ENCODE measurements around the gene SPOP.
"Not testable (repeated sequence)": the region's sequence is repeated elsewhere in the genome, so short reads cannot be mapped to it uniquely, and the experiment has no call there.

SPOP gene

DNA sequence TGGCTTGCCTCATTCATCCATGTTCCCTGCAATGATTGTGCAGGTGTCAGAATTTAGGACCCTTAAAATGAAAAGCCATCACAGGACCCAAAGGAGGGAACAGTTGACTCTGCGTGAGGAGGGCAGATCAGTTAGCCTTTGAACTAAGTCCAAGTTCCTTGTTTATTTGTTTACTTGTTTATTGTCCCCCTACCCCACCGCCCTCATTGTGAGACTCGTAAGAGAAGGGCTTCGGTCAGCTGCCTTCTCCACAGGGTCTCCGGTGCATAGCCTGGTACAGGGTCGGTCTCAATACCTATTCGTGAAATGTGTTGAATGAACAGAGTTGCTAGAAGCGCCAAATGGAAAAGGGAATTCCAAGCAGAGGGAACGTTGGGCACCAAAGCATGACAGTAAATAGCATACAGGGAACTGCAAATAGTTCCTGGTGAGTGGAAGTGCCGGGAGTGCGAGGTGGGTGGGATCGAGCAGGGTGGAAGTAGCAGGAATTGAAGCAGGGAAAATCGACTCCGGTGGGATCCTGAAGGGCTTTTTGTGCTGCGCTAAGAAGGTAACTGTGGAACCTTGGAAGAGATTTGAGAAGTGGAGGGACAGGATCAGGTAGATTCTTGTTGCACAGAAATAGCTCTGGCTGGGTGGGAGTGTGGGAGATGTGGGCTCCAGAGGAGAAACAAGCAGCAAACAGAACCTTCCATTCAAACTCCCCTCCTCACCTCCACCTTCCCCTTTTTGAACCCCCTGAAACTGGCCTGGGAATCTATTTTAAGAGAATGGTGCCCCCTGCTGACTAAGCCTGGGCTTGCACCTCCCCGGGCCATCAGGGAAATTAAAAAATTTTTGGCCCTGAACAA, 17.2 kb upstream of the SPOP start:
- peak; percentile 14 for DNase-seq

DNA sequence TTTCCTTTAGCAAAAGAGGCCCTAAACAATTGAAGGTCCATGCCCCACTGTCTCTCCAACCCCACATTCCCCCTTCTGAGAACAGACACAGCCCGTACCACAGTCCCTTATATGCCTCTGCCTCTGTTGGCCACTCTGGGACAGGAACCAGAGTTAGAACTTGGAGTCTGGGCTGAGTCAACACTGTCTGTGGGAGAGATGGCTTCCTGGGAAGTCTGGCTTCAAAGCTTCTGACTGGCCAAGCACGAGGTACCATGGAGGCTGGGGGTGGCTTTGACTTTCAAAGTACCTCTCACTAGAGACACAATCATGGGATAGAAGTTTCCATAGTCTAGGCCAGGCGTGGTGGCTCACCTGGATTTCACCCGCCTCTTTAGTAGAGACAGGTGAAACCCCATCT, 14.9 kb upstream of the SPOP start:
- no peak for DNase-seq

DNA sequence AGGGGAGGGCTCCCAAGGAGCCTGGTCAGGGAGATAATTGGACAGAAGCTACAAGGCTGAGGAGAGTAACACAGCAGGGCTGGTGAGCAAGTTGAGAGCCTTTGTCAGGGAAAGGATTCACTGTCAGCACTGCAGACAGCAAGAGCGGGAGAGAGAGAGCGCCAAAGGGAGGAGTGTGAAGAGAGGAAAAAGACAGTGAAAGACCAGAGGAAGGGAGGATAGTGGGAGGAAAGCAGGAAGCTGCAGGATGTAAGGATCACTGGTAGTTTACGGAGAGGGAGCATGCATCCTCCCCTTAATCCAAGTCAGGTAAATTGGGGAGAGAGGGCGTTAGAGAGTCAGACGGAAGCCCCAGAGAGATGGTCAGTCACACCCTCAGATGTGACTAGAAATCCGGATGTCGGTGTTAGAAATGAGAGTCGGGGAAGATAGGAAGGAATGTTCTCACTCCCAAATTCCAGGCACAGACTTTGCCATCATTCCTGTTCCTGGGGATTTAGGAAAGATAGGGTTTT, 13.8 kb upstream of the SPOP start:
- peak; percentile 4 for DNase-seq

DNA sequence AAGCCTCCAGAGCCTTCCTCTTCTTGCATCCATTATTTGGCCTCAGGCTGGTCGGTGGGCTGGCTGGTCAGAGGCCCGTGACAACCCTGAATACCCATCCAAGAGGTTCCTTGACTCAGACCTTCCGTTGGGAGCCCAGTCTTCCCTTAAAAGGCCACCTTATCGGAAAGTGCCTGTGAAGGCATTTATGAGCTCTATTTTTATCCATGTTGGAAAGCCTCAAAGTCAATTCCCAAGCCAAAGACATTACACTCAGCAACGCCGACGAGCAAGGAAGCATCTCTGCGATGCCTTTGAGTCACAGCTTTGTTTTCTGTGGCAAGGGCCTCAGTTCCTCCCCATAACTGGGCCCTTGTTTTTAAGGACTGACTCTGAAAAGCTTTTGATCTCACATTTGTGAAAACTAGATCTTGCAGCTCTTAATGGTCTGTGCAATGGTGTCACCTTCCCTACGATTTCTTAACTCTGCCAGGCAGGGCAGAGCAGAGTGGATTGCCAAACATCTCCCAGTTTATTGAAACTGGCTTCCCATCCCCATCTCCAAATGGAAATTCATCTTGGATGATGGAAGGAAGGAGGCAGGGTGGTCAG, 13.3 kb upstream of the SPOP start:
- peak; percentile 50 for DNase-seq

DNA sequence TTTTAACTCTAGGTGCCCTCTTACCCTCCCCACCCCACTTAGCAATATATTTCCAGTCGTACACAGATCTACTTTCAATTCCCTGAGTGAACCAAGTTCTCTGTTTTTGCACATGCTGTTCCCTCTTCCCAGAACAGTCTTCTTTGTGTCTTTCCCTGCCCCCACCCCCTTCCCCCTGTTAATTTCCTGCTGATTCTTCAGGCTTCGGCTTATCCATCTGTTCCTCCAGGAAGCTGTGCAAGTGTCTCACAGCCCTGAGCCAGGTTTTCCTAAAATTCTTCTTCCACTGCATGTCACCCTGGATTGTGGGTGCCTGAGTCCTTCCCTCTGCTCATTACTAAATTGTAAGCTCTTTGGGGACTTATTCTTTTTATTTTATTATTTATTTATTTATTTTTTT, 12.4 kb upstream of the SPOP start:
- no peak for DNase-seq

DNA sequence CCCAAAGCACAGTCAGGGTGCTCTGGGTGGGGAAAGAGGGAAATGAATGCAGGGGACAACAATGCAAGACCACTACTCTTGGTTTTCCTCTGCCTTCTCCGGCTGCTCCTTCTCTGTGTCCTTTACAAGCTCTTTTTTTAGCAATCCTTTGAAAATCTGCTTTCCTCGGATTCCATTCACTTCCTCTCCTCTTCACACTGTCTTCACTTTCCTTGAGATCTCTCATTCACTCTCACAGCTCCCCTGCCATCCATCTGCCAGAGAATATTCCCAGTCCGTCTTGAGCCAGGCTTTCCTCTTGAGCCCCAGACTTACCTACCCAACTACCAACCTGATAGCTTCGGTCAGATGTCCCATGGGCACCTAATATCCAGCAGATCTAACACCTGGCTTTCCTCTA, 11.0 kb upstream of the SPOP start:
- no peak for DNase-seq

DNA sequence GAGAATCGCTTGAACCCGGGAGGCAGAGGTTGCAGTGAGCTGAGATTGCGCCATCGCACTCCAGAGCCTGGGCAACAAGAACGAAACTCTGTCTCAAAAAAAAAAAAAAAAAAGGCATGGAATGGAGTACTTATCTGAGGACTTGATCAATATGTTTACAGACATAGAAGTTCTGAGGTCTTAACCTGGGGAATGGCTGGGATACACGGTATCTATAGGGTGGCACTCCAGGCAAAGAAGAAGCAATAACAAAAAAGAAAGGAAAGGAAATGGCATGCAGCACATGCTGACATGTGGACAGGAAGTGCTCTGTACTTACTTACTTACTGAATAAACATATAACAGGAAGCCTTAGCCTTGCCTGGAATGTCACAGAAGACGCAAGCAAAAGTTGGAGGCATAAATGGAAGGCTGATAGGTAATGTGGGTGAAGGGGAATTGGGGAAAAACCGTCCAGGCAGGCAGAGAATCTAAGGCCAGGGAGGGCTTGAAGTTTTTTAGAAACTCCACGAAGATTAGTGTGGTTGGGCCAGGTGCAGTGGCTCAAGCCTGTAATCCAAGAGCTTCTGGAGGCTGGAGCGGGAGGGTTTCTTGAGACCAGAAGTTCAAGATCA, 10.1 kb upstream of the SPOP start:
- peak; percentile 48 for DNase-seq

DNA sequence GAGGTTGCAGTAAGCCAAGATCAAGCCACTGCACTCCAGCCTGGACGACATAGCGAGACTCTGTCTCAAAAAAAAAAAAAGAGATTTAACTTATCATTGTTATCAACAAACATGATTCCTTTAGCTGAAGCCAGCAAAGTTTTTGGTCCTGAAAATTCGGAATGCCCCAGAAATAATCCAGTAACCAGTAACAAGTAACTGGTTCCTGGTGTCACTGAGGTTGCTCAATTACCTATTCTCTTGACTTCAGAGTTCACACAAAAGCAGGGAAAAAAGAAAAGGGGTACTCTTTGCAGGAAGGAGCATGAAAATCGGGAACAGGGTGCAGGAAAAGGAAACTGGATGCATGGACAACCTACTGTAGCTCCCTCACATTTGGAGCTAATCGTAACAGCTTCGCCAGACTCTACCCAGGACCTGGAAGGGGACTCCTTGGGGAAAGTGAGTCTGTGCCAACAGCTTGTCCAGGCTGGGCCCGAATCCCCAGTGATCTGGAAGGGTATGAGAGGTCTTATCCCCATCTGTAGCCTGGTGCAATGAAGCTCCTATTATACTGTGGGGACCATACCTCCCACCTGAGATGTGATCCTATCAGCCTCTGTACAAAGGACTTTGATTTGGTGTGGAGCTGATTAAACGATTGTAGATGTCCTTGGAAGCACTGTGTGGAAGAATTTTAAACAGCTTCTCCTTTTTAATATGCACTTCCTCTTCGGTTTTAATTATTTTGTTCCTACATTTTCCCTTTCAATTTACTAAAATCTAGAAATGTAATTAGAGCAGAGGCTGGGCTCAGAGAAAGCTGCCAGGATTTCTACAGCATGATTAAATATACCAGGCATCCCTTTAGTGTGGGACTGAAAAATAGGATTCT, 3.4 kb upstream of the SPOP start:
- DNase-seq = no peak

DNA sequence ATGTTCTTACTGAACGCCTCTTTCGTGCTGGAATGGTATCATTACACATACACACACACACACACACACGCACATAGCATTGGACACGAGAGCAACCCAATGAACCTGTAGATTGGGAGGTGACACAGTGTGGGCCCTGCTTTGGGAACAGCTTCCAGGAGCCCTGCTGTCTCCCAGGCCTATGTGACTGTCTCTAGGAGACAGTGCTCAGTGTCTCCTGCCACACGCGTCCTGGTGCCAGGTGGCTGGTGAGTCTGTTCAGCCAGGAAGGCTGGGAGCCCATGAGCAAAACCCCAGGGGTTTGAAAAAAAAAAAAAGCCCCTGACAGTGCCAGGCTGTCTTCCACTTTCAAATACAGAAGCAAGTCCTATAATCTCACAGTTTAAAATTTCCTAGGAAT, 2.4 kb upstream of the SPOP start:
- DNase-seq = no peak

DNA sequence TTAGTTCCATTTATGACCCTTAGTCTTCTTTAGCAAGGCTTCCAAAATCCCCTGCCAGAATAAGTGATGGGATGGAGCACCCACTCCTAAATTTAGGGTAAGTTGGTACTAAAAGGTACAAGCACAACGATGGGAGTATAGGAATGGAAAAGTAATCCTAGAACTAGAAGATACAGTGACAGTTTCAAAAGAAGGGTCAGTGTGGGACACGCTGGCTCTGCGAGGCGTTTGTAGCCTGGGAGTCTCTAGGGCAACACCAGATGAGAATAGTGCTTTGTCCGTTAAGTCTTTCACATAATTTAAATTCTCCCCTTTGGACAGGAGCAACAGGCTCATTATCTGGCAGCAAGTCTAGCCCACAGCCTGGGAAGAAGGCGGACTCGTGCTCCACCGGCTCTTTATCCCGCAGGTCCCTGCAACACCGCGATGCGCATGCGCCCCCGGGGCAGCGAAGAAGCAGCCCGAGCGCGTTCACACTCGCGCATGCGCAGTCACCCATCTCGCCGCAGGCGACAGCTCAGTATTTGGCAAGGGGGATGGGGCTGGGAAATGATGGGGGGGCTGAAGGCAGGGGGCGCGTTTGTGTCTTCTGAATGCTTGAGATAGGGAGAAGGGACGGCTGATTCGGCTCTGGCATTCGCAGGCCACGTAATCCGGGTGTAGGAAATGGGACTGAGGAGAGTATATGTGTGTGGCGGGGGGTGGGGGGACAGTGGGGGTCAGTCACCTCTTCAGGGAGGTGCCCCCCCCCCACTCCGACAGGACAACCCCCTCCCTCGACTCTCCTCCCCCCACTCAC, 564 bp downstream of the SPOP start:
- peak; percentile 92 for DNase-seq

DNA sequence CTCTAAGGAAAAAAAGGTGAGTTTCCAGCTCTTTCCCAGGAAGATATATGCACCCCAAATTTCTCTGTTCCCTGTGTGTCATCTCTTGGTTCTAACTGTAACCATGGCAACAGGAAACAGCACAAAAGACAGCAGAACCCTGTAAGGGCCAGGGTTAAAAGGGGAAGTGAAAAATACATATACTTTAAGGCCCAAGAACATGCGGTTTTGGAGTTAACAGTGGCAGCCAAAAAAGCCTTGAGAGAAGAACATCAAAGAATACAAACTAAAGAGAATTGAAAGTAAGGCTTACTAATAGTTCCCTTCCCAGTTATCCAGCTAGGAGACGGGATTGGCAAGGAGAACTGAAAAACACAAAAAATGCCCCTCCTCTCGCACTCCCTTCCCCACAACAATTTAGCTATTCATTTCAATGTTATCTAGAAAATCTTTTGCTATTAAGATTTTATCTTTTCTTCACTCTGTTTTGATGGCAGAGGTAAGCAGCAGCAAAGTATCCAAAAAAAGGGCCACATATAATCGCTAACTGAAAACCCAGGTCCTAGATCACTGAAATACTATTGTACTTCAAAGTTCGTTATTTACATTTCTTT, 1.5 kb downstream of the SPOP start:
- peak; percentile 28 for DNase-seq

DNA sequence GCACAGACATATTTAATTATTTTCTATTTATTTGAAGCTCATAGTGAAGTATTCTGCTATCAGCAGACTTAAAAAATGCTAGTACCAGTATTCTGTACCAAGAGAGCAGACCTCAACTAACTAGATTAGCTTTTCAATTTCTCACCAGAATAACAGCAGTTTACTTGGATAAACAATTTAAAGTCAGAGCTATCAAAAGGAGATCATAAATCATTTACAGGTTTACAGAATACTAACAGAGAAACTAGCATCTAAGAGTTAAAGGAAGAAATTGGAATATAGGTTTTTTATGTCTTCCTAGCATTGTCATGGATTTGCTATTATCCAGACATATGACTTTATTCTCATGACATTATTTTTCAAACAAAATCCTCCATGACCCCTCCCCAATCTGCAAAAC, 3.4 kb downstream of the SPOP start:
- DNase-seq = no peak

DNA sequence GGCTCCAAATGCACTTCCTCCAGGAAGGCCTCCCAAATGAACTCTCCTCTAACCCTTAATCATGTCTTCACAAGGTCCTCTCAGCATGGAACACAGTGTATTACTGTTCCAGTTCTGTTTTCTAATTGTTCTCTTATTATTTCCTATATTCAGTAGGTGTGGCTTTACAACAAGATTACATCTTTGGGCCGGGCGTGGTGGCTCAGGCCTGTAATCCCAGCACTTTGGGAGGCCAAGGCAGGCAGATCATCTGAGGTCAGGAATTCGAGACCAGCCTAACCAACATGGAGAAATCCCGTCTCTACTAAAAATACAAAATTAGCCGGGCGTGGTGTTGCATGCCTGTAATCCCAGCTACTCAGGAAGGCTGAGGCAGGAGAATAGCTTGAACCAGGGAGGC, 4.2 kb downstream of the SPOP start:
- DNase-seq = not testable (repeated sequence)

DNA sequence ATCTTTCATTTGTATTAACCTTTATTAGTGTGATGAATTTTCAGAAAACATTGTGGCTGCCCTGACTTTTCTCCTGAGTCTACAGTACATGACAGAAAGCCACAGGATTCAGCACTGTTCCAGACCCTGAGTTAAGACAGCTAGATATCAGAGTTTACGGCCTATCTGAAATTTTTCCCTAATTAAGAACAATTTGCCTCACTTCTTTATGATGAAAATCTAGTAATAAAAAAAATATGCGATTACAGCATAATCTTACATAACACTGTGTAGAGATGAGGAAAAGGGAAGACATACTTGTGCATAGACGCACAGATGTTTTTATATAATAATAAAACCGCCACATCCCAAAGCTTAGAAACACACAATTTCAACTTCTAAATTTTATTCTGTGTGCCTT, 7.3 kb downstream of the SPOP start:
- DNase-seq = no peak

DNA sequence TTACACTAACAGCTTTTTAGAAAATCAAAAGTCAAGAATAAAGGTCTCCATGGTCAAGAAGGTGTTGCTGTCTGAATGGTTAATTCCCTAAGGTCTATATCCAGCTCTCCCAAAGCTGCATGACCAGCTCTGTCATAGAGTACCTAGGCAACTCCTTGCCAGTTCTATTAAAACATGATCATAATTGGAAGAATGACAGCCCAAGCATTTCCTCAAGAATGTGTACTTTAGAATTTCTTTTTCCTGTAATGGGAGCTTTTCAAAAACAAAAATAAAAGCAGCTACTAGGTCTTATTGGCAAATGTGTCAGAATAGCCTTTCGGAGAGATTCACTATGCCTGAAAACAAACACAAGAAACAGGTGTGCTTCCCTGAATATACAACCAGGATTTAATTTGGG, 7.9 kb downstream of the SPOP start:
- no peak for DNase-seq

DNA sequence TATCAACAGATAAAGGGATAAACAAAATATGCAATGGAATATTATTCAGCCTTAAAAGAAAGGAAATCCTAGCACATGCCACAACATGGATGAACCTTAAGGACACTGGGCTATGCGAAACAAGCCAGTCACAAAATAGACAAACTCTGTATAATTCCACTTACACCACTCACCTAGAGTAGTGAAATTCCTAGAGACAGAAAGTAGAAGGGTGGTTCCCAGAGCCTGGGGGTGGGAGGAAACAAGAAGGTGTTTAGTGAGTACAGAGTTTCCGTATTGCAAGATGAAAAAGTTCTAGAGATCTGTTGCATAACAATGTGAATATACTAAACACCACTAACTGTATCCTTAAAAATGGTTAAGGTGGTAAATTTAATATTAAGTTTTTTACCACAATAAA, 10.0 kb downstream of the SPOP start:
- DNase-seq = no peak

DNA sequence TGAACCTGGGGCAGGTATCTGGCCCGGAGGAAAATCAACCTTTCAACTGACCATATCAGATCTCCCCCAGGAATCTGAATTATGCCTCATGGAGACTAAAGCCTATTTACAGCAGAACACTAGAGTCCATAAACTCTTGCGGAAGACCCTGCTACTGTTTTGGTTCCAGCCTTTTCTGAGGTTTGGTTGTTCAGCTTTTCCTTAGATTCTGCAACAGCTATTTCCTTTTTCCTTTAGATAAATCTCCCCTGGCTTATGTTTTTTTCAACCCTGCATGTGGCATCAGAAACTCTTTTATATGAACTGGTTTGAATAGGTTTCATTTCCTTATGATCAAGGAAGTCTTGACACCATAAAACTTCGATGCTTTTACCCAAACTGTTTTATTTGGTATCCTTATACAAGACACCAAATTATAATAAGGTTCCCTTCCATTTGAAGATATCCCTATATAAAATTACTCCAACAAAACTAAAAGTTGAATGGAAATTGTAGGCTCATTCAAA, 13.1 kb downstream of the SPOP start:
- no peak for DNase-seq

DNA sequence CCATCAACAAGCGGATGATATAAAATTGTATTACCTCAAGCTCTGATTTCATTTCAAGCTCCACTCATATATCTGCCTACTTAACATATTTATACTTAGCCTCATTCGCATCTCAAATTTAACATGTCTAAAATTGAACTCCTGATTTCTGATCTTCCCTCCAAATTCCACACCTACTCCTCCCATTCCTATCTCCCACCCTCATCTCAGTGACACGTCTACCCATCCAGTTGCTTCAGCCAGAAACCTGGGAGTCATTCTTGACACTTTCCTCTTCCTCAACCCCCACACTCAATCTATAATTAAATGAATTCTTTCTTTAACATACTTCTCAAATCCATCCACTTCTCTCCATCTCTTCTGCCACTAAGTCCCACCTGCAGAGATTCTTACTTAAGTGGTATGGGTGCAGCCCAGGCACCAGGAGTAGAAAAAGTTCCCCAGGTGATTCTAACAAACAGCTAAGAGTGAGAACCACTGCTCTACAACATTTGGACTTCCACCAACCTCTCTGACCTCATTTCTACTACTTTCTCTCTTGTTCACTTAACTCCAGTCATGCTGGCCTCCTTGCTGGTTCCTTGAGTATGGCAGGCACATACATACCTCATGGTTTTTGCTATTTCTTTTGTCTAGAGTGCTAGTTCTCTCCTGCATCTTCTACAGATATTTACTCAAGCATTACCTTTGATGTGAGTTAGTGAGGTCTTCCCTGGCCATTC, 18.1 kb downstream of the SPOP start:
- DNase-seq = no peak

DNA sequence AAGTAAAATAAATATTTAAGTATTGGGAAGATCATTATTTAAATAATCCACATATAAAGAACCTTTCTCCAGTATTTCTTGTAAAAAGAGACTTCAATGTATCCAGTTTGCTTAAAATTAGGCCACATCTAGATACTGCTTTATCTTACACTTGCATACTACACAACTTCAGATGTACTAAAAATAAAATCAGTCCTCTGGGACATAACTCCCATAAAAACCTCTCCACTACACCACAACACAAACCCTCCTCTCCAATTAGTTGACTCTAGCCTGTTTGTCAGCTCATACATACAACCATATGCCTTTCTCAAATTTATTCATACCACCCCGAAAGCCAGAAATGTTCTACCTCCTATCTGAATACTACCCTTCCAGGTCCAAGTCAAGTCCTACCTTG, 21.6 kb downstream of the SPOP start:
- no peak for DNase-seq

DNA sequence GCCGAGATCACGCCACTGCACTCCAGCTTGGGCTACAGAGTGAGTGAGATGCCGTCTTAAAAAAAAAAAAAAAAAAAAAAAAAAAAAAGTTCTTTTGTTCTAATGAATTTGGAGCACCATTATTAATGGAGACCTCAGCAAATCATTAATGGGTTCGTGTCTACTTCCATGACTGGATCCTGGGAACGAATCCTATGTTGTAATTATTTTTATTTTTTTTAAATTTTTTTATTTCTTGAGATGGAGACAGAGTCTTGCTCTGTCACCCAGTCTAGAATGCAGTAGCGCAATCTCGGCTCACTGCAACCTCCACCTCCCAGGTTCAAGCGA, 30.7 kb downstream of the SPOP start:
- DNase-seq = no peak

Measured in fibroblast of skin of right biceps (primary cell).